Upper lobe of right lung (tissue), 1 donor: ENCODE measurements around the gene COX4I1. TPM values are rescaled to one million over a fixed set of nuclear protein-coding genes. Genes with fewer than 3 reads are reported as not detected.

Experiments
- ATAC-seq: fragments of 200-7000 bp; cut with Tn5 transposase; one replicate; pipeline ENCODE4 v1.9.1; 2020; ENCODE audit warnings: mild to moderate bottlenecking, moderate library complexity
- DNase-seq: peaks from one replicate; pipeline ENCODE4 v3.0.0-alpha.2; 2020
- H3K27ac ChIP-seq: fragments of 200-600 bp; one replicate; pipeline ENCODE4 v1.8.0; 2022
- H3K27me3 ChIP-seq: fragments of 200-600 bp; one replicate; pipeline ENCODE4 v1.8.0; 2022; ENCODE audit warnings: mild to moderate bottlenecking
- H3K36me3 ChIP-seq: fragments of 200-600 bp; one replicate; pipeline ENCODE4 v1.8.0; 2022
- H3K4me1 ChIP-seq: fragments of 200-600 bp; one replicate; pipeline ENCODE4 v1.8.0; 2022
- H3K4me3 ChIP-seq: fragments of 200-600 bp; one replicate; pipeline ENCODE4 v1.8.0; 2022; ENCODE audit warnings: mild to moderate bottlenecking
- H3K9me3 ChIP-seq: fragments of 200-600 bp; one replicate; pipeline ENCODE4 v1.8.0; 2022
- CTCF ChIP-seq: fragments of 200-600 bp; IDR thresholded peaks from one replicate; pipeline ENCODE4 v1.8.0; 2022; ENCODE audit warnings: antibody characterized with exemption
- intact Hi-C: fragments of 100-400 bp; cut with DNase I; formaldehyde crosslinking; loops from one replicate; pipeline ENCODE4 v1.11.0; 2022
- total RNA-seq: library from RNA; stranded (reverse); fragmentation: NEBNext Ultra II Directional; extraction: Animal tissue kit (Norgen Biotek cat#: 25700); gene quantifications from one replicate; pipeline ENCODE4 v1.2.1, GENCODE V29; 2021
- donor health status: DM: no; HTN: yes; CAD: no; lungs with severe emphysema.

COX4I1 gene
- total RNA-seq, 1 donor from 2014 or later, result 382 TPM

GRCh38 chr16:85856585-85856984, 57.1 kb downstream of the COX4I1 start:
- no peaks in the 10 kb centered on the region for H3K9me3 ChIP-seq
- no peak for ATAC-seq
- TF ChIP-seq CTCF, result no peak
- H3K36me3 ChIP-seq, result no peaks in the 10 kb centered on the region
- H3K27ac ChIP-seq, result no peak overlapping the region
- H3K27me3 ChIP-seq, result no peaks in the 10 kb centered on the region
- DNase-seq, result no peak
- no peaks in the 10 kb centered on the region for H3K4me1 ChIP-seq
- intact Hi-C loops, result no loop called here
- no peak overlapping the region for H3K4me3 ChIP-seq

Other genes with a start within 250 kb of the COX4I1 start
- gene GSE1, start 186.4 kb upstream of the COX4I1 start, total RNA-seq, result 87.2 TPM
- 0.46 TPM for gene GINS2, start 110.7 kb upstream of the COX4I1 start, total RNA-seq
- 2.7 TPM for gene C16orf74, start 48.6 kb upstream of the COX4I1 start, total RNA-seq
- 20.0 TPM for gene EMC8, start 151 bp upstream of the COX4I1 start, total RNA-seq
- 43.1 TPM for gene IRF8, start 99.5 kb downstream of the COX4I1 start, total RNA-seq